Endothelial cell of umbilical vein (primary cell): Measurements from ENCODE around the gene AMELX.

Experiments used
- CTCF ChIP-seq, 2 donors: IDR thresholded peaks; 1 replicate in 1 of 2; 2 replicates in 1 of 2; pipeline ENCODE4 v1.5.1; 2011; ENCODE audit warnings: low read length in 2 of 2, mild to moderate bottlenecking in 2 of 2, moderate library complexity in 2 of 2, control low read depth in 1 of 2, inconsistent platforms in 1 of 2, low read depth in 1 of 2; ENCODE audit not compliant: insufficient read depth in 1 of 2; ENCODE audit errors: extremely low read depth in 1 of 2
- EZH2 ChIP-seq: IDR thresholded peaks from 2 replicates; pipeline ENCODE4 v1.6.1; 2012; ENCODE audit warnings: borderline replicate concordance, low read depth, mild to moderate bottlenecking, moderate library complexity, low read length, inconsistent platforms; ENCODE audit not compliant: severe bottlenecking
- MAX ChIP-seq: IDR thresholded peaks from 2 replicates; pipeline ENCODE4 v1.6.1; 2011; ENCODE audit not compliant: insufficient read depth, insufficient read length
- MYC ChIP-seq: IDR thresholded peaks from one replicate; pipeline ENCODE4 v1.6.1; 2011; ENCODE audit warnings: mild to moderate bottlenecking, low read depth, low read length
- POLR2A ChIP-seq: IDR thresholded peaks from 2 replicates; pipeline ENCODE4 v1.6.1; 2012; ENCODE audit warnings: low read depth, mild to moderate bottlenecking, control low read depth, low read length
- POLR2AphosphoS5 ChIP-seq: IDR thresholded peaks from 2 replicates; pipeline ENCODE4 v1.6.1; 2012; ENCODE audit warnings: low read depth, mild to moderate bottlenecking, control low read depth, low read length, moderate library complexity; ENCODE audit not compliant: insufficient read depth

- TF ChIP-seq EZH2 (no peak), POLR2A (no peak), MAX (no peak), CTCF (IDR thresholded peaks at IDR 0.05; ENCODE audit: extremely low read depth in 1 of 2, insufficient read depth in 1 of 2, low read depth in 1 of 2, low read length in 2 of 2) (no peak), POLR2AphosphoS5 (no peak), MYC (no peak)
Measured at GRCh38 chrX:11254417-11255109, 38.6 kb upstream of the AMELX start.
